ENCODE measurements around the gene KCNQ1OT1. TPM values are rescaled to one million over a fixed set of nuclear protein-coding genes. Genes with fewer than 3 reads are reported as not detected.

Gene KCNQ1OT1
- total and polyA plus RNA-seq, 9 of the 15 experiments (the other 6 are each of a cell fraction or from before 2014, with no cell fraction given): 0.04 to 2.3 (median 0.74) TPM

- in situ Hi-C loops (cut with MboI): no loop called here
- no TSS peak for BruUV-seq (replicated peaks)
Observed at GRCh38 chr11:2691991-2692875, 7.6 kb downstream of the KCNQ1OT1 start.

More at GRCh38 chr11:2691991-2692875, 7.6 kb downstream of the KCNQ1OT1 start:
- H3K27me3 ChIP-seq (ENCODE audit: control insufficient read depth in 2 of 2, insufficient read depth in 2 of 2, low read length in 2 of 2): no peaks in the 10 kb centered on the region
- H3K27ac ChIP-seq (ENCODE audit: extremely low read depth, low read depth, low read length): no peak overlapping the region
- DNase-seq (ENCODE audit: extremely low read depth in 1 of 4, low spot score in 3 of 4) (peak in 1 of 4 experiments; percentile 34), FAIRE-seq (no peak), ATAC-seq (0 out of 3 replicates have a peak, but pooled peaks have one; percentile 17)
- peaks cover 79% of the 10 kb centered on the region for H4K20me1 ChIP-seq (replicated peaks; ENCODE audit: control insufficient read depth, insufficient read depth, low read length)
- H3K4me3 ChIP-seq: no peak overlapping the region
- WGBS (ENCODE audit: insufficient coverage, low coverage, missing lambda C conversion rate): 75% methylated on average over 3 of the region's 3 CpGs
- ChIA-PET POLR2A (interaction anchor here (0.6 to 1.4 kb wide), 3 partner anchors 9 to 251 kb away, joined by 3 to 5 read pairs (median 4); no protein-coding TSS in a partner anchor), CTCF (ENCODE audit: low intra/inter-chr PET ratio) (no interaction called here)
- H3K9ac ChIP-seq (ENCODE audit: insufficient read depth in 1 of 2, low read depth in 2 of 2, low read length in 2 of 2): no peak overlapping the region
- peaks cover 5 to 11% of the 10 kb centered on the region in 2 experiments; a peak in 4 of 5 replicates for H3K4me1 ChIP-seq (replicated peaks in 1 of 2; ENCODE audit: control insufficient read depth in 2 of 2, insufficient read depth in 2 of 2, low read length in 2 of 2)
- H3K4me2 ChIP-seq (ENCODE audit: insufficient read depth, low read length): no peak overlapping the region
- peaks cover 12% of the 10 kb centered on the region for H3K9me1 ChIP-seq (ENCODE audit: control insufficient read depth, insufficient read depth, low read length)
- TF ChIP-seq RAD21 (CRISPR knock-in tag; conservative IDR thresholded peaks at IDR 0.05 in 1 of 2, IDR thresholded peaks at IDR 0.05 in 1 of 2) (peak in 1 of 2 experiments; percentile 41; a peak in 2 of 4 replicates), MXI1 (IDR thresholded peaks at IDR 0.05; ENCODE audit: low read depth, low read length) (no peak), REST (IDR thresholded peaks at IDR 0.05; ENCODE audit: borderline replicate concordance) (0 out of 2 replicates have a peak, but pooled peaks have one; percentile 13), REST (CRISPR knock-in tag; IDR thresholded peaks at IDR 0.05; ENCODE audit: low read depth) (no peak), CTCF (IDR thresholded peaks at IDR 0.05 in 2 of 3, conservative IDR thresholded peaks at IDR 0.05 in 1 of 3; ENCODE audit: insufficient read depth in 2 of 3, low read depth in 1 of 3, low read length in 3 of 3) (peak; percentile 28 to 47 (median 36); a peak in 4 of 6 replicates)
- peaks cover 89% of the 10 kb centered on the region for H3K36me3 ChIP-seq (ENCODE audit: control insufficient read depth, insufficient read depth, low read length)
- intact Hi-C loops (cut with micrococcal nuclease): loop anchor here (10.0 kb wide), 1 partner anchor 157 kb away; no protein-coding TSS in a partner anchor
- no peaks in the 10 kb centered on the region for H3K9me3 ChIP-seq (replicated peaks; ENCODE audit: control insufficient read depth, insufficient read depth, low read depth, low read length)
- peaks cover 99% of the 10 kb centered on the region for H3K79me2 ChIP-seq (ENCODE audit: control insufficient read depth, insufficient read depth, low read length)
- H2AFZ ChIP-seq (ENCODE audit: low read depth, low read length): no peak overlapping the region
